MM.1S (cell line): ENCODE results near the gene UQCR10.

ENCODE experiments used
- DNase-seq: peaks from one replicate; pipeline ENCODE4 v3.0.0-alpha.2; 2015
- H2AFZ ChIP-seq: fragments of 300-600 bp; sonication (generic); 2 replicates; pipeline ENCODE4 v1.6.0; 2016; ENCODE audit warnings: antibody characterized with exemption, low read length
- H3F3A ChIP-seq: fragments of 300-600 bp; sonication (generic); 2 replicates; pipeline ENCODE4 v1.6.1; 2016; ENCODE audit warnings: mild to moderate bottlenecking, antibody characterized with exemption, low read length, moderate library complexity, mixed read lengths; ENCODE audit not compliant: insufficient read depth
- H3K27ac ChIP-seq: fragments of 300-600 bp; sonication (generic); 2 replicates; pipeline ENCODE4 v1.5.1; 2016; ENCODE audit warnings: mild to moderate bottlenecking, low read length
- H3K27me3 ChIP-seq: fragments of 300-600 bp; sonication (generic); replicated peaks from 2 replicates; pipeline ENCODE4 v1.6.0; 2016; ENCODE audit warnings: low read length; ENCODE audit not compliant: insufficient read depth
- H3K36me3 ChIP-seq: fragments of 300-600 bp; sonication (generic); replicated peaks from 2 replicates; pipeline ENCODE4 v1.6.1; 2016; ENCODE audit warnings: mild to moderate bottlenecking, low read length, mixed read lengths; ENCODE audit not compliant: insufficient read depth
- H3K4me1 ChIP-seq: fragments of 300-600 bp; sonication (generic); 2 replicates; pipeline ENCODE4 v1.6.1; 2016; ENCODE audit warnings: low read length, mixed read lengths
- H3K4me2 ChIP-seq: fragments of 300-600 bp; sonication (generic); 2 replicates; pipeline ENCODE4 v1.6.0; 2016; ENCODE audit warnings: low read depth, low read length
- H3K4me3 ChIP-seq: fragments of 300-600 bp; sonication (generic); 2 replicates; pipeline ENCODE4 v1.5.1; 2016; ENCODE audit warnings: low read length, mixed read lengths
- H3K79me2 ChIP-seq: fragments of 300-600 bp; sonication (generic); 2 replicates; pipeline ENCODE4 v1.6.1; 2016; ENCODE audit warnings: mixed run types, low read length, mixed read lengths
- H3K9ac ChIP-seq: fragments of 300-600 bp; sonication (generic); 2 replicates; pipeline ENCODE4 v1.6.1; 2016; ENCODE audit warnings: low read length, mixed read lengths
- H3K9me2 ChIP-seq: fragments of 300-600 bp; sonication (generic); replicated peaks from 2 replicates; pipeline ENCODE4 v1.6.1; 2016; ENCODE audit warnings: mild to moderate bottlenecking, low read length, mixed read lengths; ENCODE audit not compliant: insufficient read depth
- H3K9me3 ChIP-seq: fragments of 300-600 bp; sonication (generic); replicated peaks from 2 replicates; pipeline ENCODE4 v1.6.1; 2016; ENCODE audit warnings: mild to moderate bottlenecking, low read length, mixed read lengths; ENCODE audit not compliant: insufficient read depth
- H4K20me1 ChIP-seq: fragments of 300-600 bp; sonication (generic); 2 replicates; pipeline ENCODE4 v1.6.1; 2016; ENCODE audit warnings: mild to moderate bottlenecking, low read length, moderate library complexity, mixed read lengths; ENCODE audit not compliant: insufficient read depth
- CTCF ChIP-seq: fragments of 300-600 bp; sonication (generic); IDR thresholded peaks from 2 replicates; pipeline ENCODE4 v1.5.1; 2016; ENCODE audit warnings: antibody characterized with exemption, low read length, mixed read lengths
- EZH2 ChIP-seq: fragments of 300-600 bp; sonication (generic); optimal IDR thresholded peaks from 2 replicates; pipeline ENCODE3; 2017; ENCODE audit warnings: low read depth, mild to moderate bottlenecking, antibody characterized with exemption, low read length, mixed read lengths
- EZH2phosphoT487 ChIP-seq: fragments of 300-600 bp; sonication (generic); IDR thresholded peaks from 2 replicates; pipeline ENCODE4 v1.6.1; 2018; ENCODE audit warnings: antibody characterized with exemption, low read length

The UQCR10 gene

GRCh38 chr22:29722587-29722986 is 44.6 kb upstream of the UQCR10 start:
- no peak overlapping the region for H3K4me3 ChIP-seq
- no peaks in the 10 kb centered on the region for H4K20me1 ChIP-seq

DNA sequence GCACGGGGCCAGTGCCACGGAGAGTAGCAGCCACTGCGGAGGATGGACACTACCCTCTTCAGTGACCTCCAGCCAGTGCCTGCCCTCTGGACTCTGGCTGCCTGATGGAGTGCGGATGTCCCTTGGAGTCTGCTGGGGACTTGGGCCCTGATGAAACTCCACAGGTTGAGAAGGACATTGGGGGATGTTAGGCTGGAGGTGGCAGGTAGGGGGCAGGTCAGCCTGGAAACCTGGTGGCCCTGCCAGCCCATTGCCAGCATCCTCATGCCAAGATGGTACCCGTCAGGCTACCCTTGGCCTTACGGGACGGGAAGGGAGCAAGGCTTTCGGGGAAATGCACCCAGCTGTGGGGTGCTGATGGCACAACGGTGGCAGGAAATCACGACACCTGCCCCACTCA is 43.4 kb upstream of the UQCR10 start:
- TF ChIP-seq EZH2, result no peak

More at GRCh38 chr22:29722587-29722986, 44.6 kb upstream of the UQCR10 start:
- no peak overlapping the region for H3K4me2 ChIP-seq
- H3K9ac ChIP-seq, result no peak overlapping the region
- no peak overlapping the region for H3K27ac ChIP-seq
- TF ChIP-seq CTCF (no peak), EZH2 (no peak), EZH2phosphoT487 (no peak)
- H3K9me3 ChIP-seq, result no peaks in the 10 kb centered on the region
- H3F3A ChIP-seq, result no peaks in the 10 kb centered on the region
- H2AFZ ChIP-seq, result no peak overlapping the region
- no peak for DNase-seq
- no peaks in the 10 kb centered on the region for H3K36me3 ChIP-seq
- H3K79me2 ChIP-seq, result no peaks in the 10 kb centered on the region
- peaks cover 81% of the 10 kb centered on the region for H3K27me3 ChIP-seq
- no peaks in the 10 kb centered on the region for H3K4me1 ChIP-seq
- H3K9me2 ChIP-seq, result no peaks in the 10 kb centered on the region

GRCh38 chr22:29724843-29725242 is 42.3 kb upstream of the UQCR10 start:
- H3K36me3 ChIP-seq, result no peaks in the 10 kb centered on the region
- DNase-seq, result no peak
- no peaks in the 10 kb centered on the region for H3K9me2 ChIP-seq
- no peak overlapping the region for H3K4me3 ChIP-seq
- no peak overlapping the region for H3K9ac ChIP-seq
- peaks cover 62% of the 10 kb centered on the region for H3K27me3 ChIP-seq
- no peak overlapping the region for H3K4me2 ChIP-seq
- H4K20me1 ChIP-seq, result no peaks in the 10 kb centered on the region
- no peak overlapping the region for H3K27ac ChIP-seq
- TF ChIP-seq EZH2, result no peak
- no peak for TF ChIP-seq EZH2phosphoT487
- TF ChIP-seq CTCF, result no peak
- H3K4me1 ChIP-seq, result no peaks in the 10 kb centered on the region
- no peak overlapping the region for H2AFZ ChIP-seq
- H3F3A ChIP-seq, result no peaks in the 10 kb centered on the region
- no peaks in the 10 kb centered on the region for H3K9me3 ChIP-seq
- H3K79me2 ChIP-seq, result no peaks in the 10 kb centered on the region

More for the DNA sequence above, 43.4 kb upstream of the UQCR10 start:
- Histone ChIP-seq H3K4me2 (no peak overlapping the region), H3K9me3 (no peaks in the 10 kb centered on the region), H3K27ac (no peak overlapping the region), H3K27me3 (peaks cover 71% of the 10 kb centered on the region), H3K4me3 (no peak overlapping the region), H2AFZ (no peak overlapping the region), H4K20me1 (no peaks in the 10 kb centered on the region), H3K9ac (no peak overlapping the region), H3K9me2 (no peaks in the 10 kb centered on the region), H3K4me1 (no peaks in the 10 kb centered on the region), H3K79me2 (no peaks in the 10 kb centered on the region), H3F3A (no peaks in the 10 kb centered on the region), H3K36me3 (no peaks in the 10 kb centered on the region)
- no peak for DNase-seq

GRCh38 chr22:29726106-29726505 is 41.1 kb upstream of the UQCR10 start:
- Histone ChIP-seq H3K4me1 (no peaks in the 10 kb centered on the region), H2AFZ (no peak overlapping the region), H3K36me3 (no peaks in the 10 kb centered on the region), H3F3A (no peaks in the 10 kb centered on the region), H3K4me2 (no peak overlapping the region), H3K4me3 (no peak overlapping the region), H3K79me2 (no peaks in the 10 kb centered on the region), H3K9me2 (no peaks in the 10 kb centered on the region), H3K27ac (no peak overlapping the region), H3K9me3 (no peaks in the 10 kb centered on the region), H3K9ac (no peak overlapping the region), H4K20me1 (no peaks in the 10 kb centered on the region), H3K27me3 (peaks cover 58% of the 10 kb centered on the region)
- TF ChIP-seq EZH2, result no peak
- no peak for TF ChIP-seq CTCF
- TF ChIP-seq EZH2phosphoT487, result no peak
- no peak for DNase-seq
